Sigmoid colon (tissue), 4 donors: ENCODE measurements around the gene LLGL2.

Experiments used
- EP300 ChIP-seq, 4 donors: sonication (generic); formaldehyde crosslinking; IDR thresholded peaks; one replicate each; pipeline ENCODE4 v1.6.1; 2017; ENCODE audit warnings: antibody characterized with exemption in 4 of 4
- TF ChIP-seq, protein P1 (sequence below), 4 experiments: fragments of 450-650 bp in 3 of 4; fragments of 200-600 bp in 1 of 4; IDR thresholded peaks; one replicate each; pipeline ENCODE4 v1.5.1; 2016 to 2019; ENCODE audit warnings: antibody characterized with exemption in 4 of 4, mild to moderate bottlenecking in 3 of 4, moderate library complexity in 2 of 4

DNA sequence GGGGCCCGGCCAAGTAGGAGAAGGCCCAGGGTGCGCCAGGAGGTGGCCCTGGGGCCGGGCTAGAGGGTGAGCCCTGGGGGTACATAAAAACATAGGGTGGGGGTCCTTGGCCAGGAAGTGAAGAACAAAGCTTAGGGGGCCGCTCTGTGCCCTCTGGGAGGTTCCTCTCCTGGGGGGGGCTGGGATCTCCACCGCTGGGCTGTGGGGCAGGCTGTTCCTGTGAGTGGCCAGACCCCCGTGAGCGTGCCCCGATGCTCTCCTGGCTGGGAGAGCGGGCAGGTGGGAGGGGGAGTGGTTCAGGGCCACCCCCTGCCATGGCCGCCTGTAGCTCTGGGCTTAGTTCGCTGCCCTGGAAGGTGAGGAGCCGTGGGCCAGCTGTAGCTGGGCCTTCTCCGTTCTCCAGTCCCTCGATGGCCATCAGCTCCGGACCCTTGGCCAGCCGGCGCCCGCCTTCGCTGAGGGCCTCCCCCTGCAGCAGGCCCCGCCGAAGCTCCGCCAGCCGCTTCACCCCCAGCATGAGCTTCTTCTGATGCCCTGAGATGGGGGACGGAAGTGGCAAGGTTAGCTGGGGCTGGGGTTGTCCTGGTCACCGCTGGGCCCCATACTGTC, 22.7 kb upstream of the LLGL2 start:
- TF ChIP-seq, protein P1, sequence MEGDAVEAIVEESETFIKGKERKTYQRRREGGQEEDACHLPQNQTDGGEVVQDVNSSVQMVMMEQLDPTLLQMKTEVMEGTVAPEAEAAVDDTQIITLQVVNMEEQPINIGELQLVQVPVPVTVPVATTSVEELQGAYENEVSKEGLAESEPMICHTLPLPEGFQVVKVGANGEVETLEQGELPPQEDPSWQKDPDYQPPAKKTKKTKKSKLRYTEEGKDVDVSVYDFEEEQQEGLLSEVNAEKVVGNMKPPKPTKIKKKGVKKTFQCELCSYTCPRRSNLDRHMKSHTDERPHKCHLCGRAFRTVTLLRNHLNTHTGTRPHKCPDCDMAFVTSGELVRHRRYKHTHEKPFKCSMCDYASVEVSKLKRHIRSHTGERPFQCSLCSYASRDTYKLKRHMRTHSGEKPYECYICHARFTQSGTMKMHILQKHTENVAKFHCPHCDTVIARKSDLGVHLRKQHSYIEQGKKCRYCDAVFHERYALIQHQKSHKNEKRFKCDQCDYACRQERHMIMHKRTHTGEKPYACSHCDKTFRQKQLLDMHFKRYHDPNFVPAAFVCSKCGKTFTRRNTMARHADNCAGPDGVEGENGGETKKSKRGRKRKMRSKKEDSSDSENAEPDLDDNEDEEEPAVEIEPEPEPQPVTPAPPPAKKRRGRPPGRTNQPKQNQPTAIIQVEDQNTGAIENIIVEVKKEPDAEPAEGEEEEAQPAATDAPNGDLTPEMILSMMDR (IDR thresholded peaks at IDR 0.05): no peak
- TF ChIP-seq EP300 (IDR thresholded peaks at IDR 0.05): no peak
